Stimulated activated CD4-positive, alpha-beta T cell treated with anti-CD3 and anti-CD28 coated beads, TNF-alpha, amount 100 ng/mL, for 48 hours (primary cell): ENCODE results near the gene FOXK1.

Experiments used
- DNase-seq, 3 donors: peaks; one replicate each; pipeline ENCODE4 v3.0.0-alpha.2; 2020; ENCODE audit warnings: low read depth in 3 of 3

Gene FOXK1

GRCh38 chr7:4765776-4766490, 83.8 kb downstream of the FOXK1 start:
- no peak for DNase-seq

DNA sequence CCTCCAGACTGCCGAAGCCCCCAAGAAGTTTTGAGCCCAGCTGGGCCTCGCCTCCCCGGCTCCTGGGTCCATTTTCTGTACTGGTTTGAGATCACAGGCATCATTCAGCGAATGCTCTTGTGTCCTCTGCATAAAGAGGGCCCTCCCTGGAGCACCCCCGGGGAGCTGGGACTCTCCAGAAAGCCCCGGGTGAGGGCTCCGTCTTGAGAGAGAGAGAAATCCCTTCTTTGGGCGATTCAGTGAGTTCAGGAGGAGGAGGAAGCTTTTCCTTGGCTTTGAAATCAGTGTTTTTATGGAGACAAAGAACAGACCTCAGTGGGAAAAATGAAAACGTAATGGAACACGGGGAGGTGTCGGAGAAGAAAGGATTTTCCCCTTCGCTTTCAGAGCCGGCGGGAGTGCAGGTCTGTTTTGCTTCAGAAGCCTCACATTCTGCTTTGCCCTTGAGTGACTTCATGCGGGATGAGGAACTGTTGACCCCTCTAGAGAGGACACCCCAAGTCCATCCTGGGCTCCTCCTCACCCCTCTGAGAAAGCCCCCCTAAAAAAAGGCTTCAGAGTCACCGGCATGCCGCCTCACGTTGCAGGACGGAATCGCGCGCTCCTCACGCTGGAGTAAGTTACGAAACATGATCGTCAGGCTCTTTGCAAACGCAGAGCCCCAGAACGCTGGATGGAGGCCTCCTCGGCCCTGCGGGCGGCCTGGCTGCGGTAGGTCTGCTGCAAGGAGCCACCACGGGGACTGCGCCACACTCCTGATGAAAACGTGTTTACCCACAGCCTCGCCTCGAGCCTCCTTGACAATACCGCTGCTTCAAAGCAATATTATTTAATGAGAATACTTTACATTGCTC, 84.8 kb downstream of the FOXK1 start:
- DNase-seq, result no peak

- DNase-seq, result no peak
Observed at GRCh38 chr7:4768597-4769569, 86.8 kb downstream of the FOXK1 start.

- DNase-seq, result no peak
Observed at GRCh38 chr7:4769761-4770160, 87.7 kb downstream of the FOXK1 start.

DNA sequence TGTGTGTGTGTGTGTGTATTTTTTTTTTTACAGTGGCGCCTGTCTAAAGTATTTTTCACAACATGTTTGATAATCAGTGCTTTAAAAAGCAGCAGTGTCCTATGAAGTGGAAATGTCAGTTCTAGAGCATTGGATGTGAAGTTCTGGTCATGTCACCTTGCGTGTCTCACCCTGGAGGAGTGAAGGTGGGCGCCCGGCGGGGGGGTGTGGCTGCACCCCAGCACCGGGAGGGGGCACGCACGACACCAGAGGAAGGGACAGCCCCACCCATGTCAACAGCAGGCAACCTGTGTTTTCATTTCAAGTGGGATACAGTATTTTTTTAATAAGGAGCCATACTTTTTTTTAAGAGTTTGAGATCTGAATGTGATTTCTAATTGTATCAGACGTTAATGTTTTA, 88.8 kb downstream of the FOXK1 start:
- no peak for DNase-seq

- no peak for DNase-seq
Observed at GRCh38 chr7:4771737-4772136, 89.6 kb downstream of the FOXK1 start.

- DNase-seq, result no peak
Observed at GRCh38 chr7:4772306-4772705, 90.2 kb downstream of the FOXK1 start.

GRCh38 chr7:4774007-4774406, 91.9 kb downstream of the FOXK1 start:
- no peak for DNase-seq

GRCh38 chr7:4774658-4775249, 92.7 kb downstream of the FOXK1 start:
- DNase-seq, result peak in 1 of 3 donors; percentile 11

GRCh38 chr7:4775250-4775847, 93.3 kb downstream of the FOXK1 start, which contains the start of gene AP5Z1:
Gene AP5Z1, plus strand, starts transcription at chr7:4775623. Its CDS starts 93 bp downstream, at chr7:4775716.
- DNase-seq, result peak; percentile 83 to 92 (median 89)

DNA sequence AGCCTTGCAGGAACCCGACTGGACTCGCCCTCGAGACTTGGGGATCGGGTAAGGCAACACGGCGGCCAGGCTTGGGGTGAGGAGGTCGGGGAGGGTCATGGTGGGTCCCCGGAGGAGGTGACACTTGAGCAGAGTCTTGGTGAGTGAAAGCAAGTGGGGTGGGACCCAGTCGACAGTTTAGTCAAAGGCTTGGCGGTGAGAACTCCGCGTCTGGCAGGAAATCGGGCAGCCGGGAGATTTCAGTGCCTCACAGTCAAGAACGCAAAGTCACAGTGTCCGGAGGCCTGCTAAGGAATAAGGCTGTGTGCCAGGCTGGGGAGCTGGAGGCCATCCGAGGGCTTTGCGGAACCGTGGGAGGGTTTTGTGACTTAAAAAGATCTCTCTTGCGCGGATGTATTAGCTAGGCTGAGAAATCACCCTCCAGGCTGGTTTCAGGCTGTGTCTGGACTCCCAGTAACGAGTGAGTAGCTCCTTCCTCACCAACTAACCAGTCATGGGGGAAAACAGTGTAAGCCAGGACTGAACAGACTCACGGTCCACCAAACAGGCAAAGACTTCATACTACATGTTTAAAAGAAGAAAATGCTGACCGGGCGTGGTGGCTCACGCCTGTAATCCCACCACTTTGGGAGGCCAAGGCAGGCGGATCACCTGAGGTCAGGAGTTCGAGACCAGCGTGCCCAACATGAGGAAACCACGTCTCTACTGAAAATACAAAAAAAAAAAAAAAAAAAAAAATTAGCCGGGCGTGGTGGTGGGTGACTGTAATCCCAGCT, 93.9 kb downstream of the FOXK1 start:
- DNase-seq, result peak in 2 of 3 donors; percentile 16 to 20

DNA sequence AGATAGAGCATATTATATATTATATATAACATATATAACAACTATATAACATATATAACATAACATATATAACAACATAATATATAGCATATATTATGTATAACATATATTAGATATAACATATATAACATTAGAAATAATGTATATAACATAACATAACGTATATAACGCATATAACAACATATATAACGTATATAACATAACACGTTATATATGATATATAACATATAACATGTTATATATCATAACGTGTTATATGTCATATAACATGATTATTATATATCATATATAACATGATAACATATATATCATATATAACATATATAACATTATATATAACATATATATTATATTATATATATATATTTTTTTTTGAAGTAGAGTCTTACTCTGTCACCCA, 97.0 kb downstream of the FOXK1 start:
- DNase-seq, result no peak

DNA sequence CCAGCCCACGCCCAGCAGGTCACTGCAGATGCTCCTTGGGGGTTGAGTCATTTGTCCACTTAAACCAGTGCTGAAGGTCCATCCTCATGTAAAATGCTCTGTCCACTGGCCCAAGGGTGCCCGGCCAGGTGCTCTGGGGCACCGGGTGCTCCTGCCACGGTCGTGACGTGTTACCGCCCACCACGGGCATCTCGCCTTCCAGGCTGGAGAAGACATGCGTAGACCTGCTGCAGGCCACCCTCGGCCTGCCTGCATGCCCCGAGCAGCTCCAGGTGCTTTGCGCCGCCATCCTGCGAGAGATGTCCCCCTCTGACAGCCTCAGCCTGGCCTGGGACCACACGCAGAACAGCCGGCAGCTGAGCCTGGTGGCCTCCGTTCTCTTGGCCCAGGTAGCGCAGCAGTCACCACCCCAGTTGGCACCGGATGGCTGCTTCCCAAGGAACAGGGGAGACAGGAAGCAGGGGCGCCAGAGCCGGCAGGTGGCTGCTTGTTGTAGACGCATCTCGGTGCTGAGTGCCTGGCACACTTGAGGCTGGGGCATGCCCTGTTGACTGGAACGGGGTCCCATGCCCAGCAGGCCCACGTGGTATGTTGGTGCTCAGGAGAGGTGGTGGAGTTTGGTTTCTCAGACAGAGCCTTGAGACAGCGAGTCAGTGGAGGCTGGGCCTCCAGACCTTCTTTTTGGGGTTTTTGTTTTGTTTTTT, 99.4 kb downstream of the FOXK1 start:
- DNase-seq, result no peak

DNA sequence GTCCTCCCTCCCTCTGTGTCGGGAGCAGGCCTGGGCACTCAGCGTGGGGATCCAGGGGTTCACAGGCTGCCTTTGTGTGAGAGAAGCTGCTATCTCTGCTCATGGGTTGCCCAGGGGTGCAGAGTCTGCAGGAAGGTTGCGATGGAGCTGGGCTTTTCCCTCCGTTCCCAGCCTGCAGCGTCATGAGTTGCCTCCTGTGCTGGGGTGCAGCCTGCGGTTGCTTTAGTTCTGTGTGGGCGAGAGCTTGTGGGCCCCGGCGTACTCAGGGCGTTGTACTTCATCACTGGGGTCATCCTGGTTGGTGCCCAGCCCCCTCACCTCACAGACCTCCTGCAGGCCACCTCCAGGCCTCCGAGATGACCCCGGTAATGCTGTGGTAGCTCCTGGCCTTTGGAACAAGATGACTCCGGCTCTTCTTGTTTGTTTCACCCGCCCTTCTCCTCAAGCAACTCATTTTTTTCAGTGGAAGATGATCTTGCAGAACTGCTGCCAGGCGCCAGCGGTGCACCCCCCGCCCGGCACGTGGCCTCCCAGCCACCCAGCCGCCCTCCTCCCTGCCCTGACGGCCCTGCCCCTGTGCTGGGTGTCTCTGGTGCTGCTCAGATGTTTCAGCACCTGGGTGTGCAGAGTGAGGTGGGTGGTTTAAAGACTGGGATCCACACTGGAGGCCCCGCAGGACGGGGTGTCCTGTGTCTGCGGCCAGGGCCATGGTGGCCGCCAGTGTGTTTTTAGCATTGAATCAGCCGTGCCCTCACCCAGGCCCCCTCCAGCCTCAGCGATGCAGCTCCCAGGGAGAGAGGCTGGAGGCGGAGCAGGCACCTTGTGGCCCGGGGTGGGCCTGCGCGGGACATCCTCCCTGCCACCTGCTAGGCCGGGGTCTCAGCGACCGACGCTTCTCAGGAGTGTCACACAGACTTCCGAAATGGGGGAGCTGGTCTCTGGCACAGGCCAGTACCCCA, 100.5 kb downstream of the FOXK1 start:
- DNase-seq, result no peak

DNA sequence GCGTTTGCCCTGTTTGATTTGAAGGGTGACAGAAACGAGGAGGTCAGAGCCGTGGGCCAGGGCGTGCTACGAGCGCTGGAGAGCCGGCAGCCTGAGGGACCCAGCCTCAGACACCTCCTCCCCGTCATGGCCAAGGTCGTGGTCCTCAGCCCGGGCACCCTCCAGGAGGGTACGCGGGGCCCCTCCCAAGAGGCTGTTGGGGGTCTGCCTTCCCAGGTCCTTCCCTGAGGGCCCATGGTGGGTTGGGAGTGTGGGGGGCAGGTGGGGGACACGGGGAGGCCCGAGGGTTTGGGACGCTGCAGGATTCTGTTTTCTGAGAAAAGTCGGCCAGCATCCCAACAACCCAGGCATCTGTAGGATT, 101.2 kb downstream of the FOXK1 start:
- DNase-seq, result no peak

DNA sequence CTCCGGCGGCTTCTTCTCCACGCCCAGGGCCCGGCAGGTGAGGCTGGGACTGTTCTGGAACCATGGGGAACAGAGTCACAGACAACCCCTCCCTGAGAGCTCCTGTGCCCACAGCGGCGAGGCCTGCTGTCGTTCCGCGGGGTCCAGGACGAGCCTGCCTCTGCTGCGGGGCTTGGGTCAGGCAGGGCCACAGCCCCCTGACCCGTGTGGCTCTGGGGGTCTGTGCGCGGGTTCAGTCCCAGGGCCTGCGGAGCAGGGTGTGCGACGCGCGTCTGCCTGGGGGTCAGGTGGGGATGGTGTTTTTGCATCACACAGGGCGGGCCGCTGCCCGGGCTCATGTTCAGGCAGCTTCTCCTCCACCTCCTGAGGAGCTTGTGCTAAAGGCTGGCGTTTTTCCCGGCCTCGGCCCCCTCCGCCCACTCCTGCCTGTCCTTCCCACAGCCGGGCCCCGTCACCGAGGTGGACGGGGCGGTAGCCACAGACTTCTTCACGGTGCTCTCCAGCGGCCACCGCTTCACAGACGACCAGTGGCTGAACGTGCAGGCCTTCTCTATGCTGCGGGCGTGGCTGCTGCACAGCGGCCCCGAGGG, 101.8 kb downstream of the FOXK1 start:
- DNase-seq, result no peak

DNA sequence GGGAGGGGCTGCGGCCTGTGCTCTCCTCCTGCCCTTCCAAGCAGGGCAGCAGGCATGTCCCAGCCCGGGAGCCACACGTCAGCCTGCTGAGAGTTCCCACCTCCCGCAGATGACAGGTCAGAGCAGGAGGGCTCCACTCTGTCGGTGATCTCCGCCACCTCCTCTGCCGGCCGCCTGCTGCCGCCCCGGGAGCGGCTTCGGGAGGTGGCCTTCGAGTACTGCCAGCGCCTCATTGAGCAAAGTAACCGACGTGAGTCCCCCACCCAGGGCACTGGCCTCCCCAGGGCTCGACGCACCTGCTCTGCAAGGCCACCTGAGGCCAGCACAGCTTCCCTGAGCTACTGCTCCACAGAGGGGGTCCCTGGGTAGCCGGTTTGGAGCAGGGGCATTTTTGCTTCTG, 102.7 kb downstream of the FOXK1 start:
- DNase-seq, result no peak

- DNase-seq, result no peak
Observed at GRCh38 chr7:4785371-4785770, 103.3 kb downstream of the FOXK1 start.
